Inferior parietal cortex (tissue), 1 donor: ENCODE measurements around the gene PHLDB3.
"Not testable (repeated sequence)": the region's sequence is repeated elsewhere in the genome, so short reads cannot be mapped to it uniquely, and the experiment has no call there.

Source experiments
- DNase-seq: peaks from one replicate; pipeline ENCODE4 v3.0.0-alpha.2; 2016; ENCODE audit errors: extremely low spot score

PHLDB3 gene

GRCh38 chr19:43444531-43445287 is 59.8 kb downstream of the PHLDB3 start:
- no peak for DNase-seq

- not testable (repeated sequence) for DNase-seq
Observed at GRCh38 chr19:43444091-43444490, 60.5 kb downstream of the PHLDB3 start.

GRCh38 chr19:43441716-43442115 is 62.8 kb downstream of the PHLDB3 start:
- no peak for DNase-seq

GRCh38 chr19:43439709-43440063 is 64.9 kb downstream of the PHLDB3 start:
- DNase-seq = no peak

GRCh38 chr19:43439032-43439708 is 65.4 kb downstream of the PHLDB3 start:
- DNase-seq = no peak

GRCh38 chr19:43438291-43439031 is 66.1 kb downstream of the PHLDB3 start:
- no peak for DNase-seq

- no peak for DNase-seq
Observed at GRCh38 chr19:43437712-43438111, 66.8 kb downstream of the PHLDB3 start.

GRCh38 chr19:43437284-43437683 is 67.3 kb downstream of the PHLDB3 start:
- not testable (repeated sequence) for DNase-seq

GRCh38 chr19:43435775-43436174 is 68.8 kb downstream of the PHLDB3 start:
- no peak for DNase-seq

GRCh38 chr19:43433689-43434088 is 70.9 kb downstream of the PHLDB3 start:
- no peak for DNase-seq

GRCh38 chr19:43433358-43433673 is 71.2 kb downstream of the PHLDB3 start:
- no peak for DNase-seq

- DNase-seq = no peak
Observed at GRCh38 chr19:43430976-43431375, 73.6 kb downstream of the PHLDB3 start.

- DNase-seq = no peak
Observed at GRCh38 chr19:43430142-43430710, 74.3 kb downstream of the PHLDB3 start.

GRCh38 chr19:43429395-43429794 is 75.2 kb downstream of the PHLDB3 start:
- DNase-seq = no peak

GRCh38 chr19:43425567-43426392 is 78.8 kb downstream of the PHLDB3 start:
- peak; percentile 8 for DNase-seq
